MM.1S (cell line): ENCODE measurements around the gene DSEL.

ENCODE experiments used
- CTCF ChIP-seq: fragments of 300-600 bp; sonication (generic); IDR thresholded peaks from 2 replicates; pipeline ENCODE4 v1.5.1; 2016; ENCODE audit warnings: antibody characterized with exemption, low read length, mixed read lengths
- EZH2phosphoT487 ChIP-seq: fragments of 300-600 bp; sonication (generic); IDR thresholded peaks from 2 replicates; pipeline ENCODE4 v1.6.1; 2018; ENCODE audit warnings: antibody characterized with exemption, low read length

GRCh38 chr18:67496469-67496868 lies 20.1 kb downstream of the DSEL start:
- TF ChIP-seq EZH2phosphoT487: no peak
- no peak for TF ChIP-seq CTCF
